Stimulated activated CD4-positive, alpha-beta T cell treated with anti-CD3 and anti-CD28 coated beads, Interleukin-4, amount 100 ng/mL, for 1 hour (primary cell): ENCODE data around the gene YBX2.

Source experiments
- DNase-seq: peaks from one replicate; pipeline ENCODE4 v3.0.0-alpha.2; 2020

The YBX2 gene

GRCh38 chr17:7295230-7296180 lies 1.1 kb upstream of the YBX2 start:
- DNase-seq: no peak

- DNase-seq: no peak
These were observed 424 bp downstream of the YBX2 start for GRCh38 chr17:7293816-7294613.

GRCh38 chr17:7293159-7293558 lies 1.3 kb downstream of the YBX2 start:
- DNase-seq: no peak

- no peak for DNase-seq
These were observed 1.7 kb downstream of the YBX2 start for GRCh38 chr17:7292729-7293128.

GRCh38 chr17:7292194-7292593 lies 2.2 kb downstream of the YBX2 start:
- no peak for DNase-seq

GRCh38 chr17:7290685-7291084 lies 3.8 kb downstream of the YBX2 start:
- no peak for DNase-seq

GRCh38 chr17:7290166-7290565 lies 4.3 kb downstream of the YBX2 start:
- DNase-seq: no peak

- DNase-seq: no peak
These were observed 5.0 kb downstream of the YBX2 start for GRCh38 chr17:7289256-7290032.

GRCh38 chr17:7285679-7286078 lies 8.8 kb downstream of the YBX2 start:
- DNase-seq: no peak

GRCh38 chr17:7284911-7285310 lies 9.5 kb downstream of the YBX2 start:
- no peak for DNase-seq

- no peak for DNase-seq
These were observed 10.8 kb downstream of the YBX2 start for GRCh38 chr17:7283471-7284216.

GRCh38 chr17:7282752-7283321 lies 11.6 kb downstream of the YBX2 start:
- no peak for DNase-seq

- DNase-seq: no peak
These were observed 12.3 kb downstream of the YBX2 start for GRCh38 chr17:7281953-7282751.

GRCh38 chr17:7281074-7281952 lies 13.1 kb downstream of the YBX2 start, which contains the start of gene SLC2A4:
TSS of gene SLC2A4 (plus strand) at chr17:7281718. CDS start at chr17:7281935, 217 bp downstream.
- DNase-seq: peak; percentile 91

- peak; percentile 87 for DNase-seq
These were observed 13.8 kb downstream of the YBX2 start for GRCh38 chr17:7280519-7281073.

GRCh38 chr17:7279448-7279847 lies 15.0 kb downstream of the YBX2 start:
- no peak for DNase-seq

- no peak for DNase-seq
These were observed 27.7 kb downstream of the YBX2 start for GRCh38 chr17:7266784-7267183.

- DNase-seq: no peak
These were observed 30.7 kb downstream of the YBX2 start for GRCh38 chr17:7263801-7264078.

- peak; percentile 17 for DNase-seq
These were observed 31.3 kb downstream of the YBX2 start for GRCh38 chr17:7262935-7263800.
